Activated CD8-positive, alpha-beta memory T cell treated with anti-CD3 and anti-CD28 coated beads, Interleukin-2, amount 50 U/mL, for 24 hours (primary cell): ENCODE data around the gene SLC7A5.
"Not testable (repeated sequence)": the region's sequence is repeated elsewhere in the genome, so short reads cannot be mapped to it uniquely, and the experiment has no call there.

ENCODE experiments used
- DNase-seq: peaks from one replicate; pipeline ENCODE4 v3.0.0-alpha.2; 2020; ENCODE audit errors: extremely low read depth

SLC7A5 gene

GRCh38 chr16:87794485-87795078 lies 74.7 kb downstream of the SLC7A5 start:
- no peak for DNase-seq

- DNase-seq, result no peak
Observed at GRCh38 chr16:87792205-87792565, 77.1 kb downstream of the SLC7A5 start.

GRCh38 chr16:87791295-87792204 lies 77.8 kb downstream of the SLC7A5 start:
- no peak for DNase-seq

- no peak for DNase-seq
Observed at GRCh38 chr16:87790292-87791100, 78.8 kb downstream of the SLC7A5 start.

- no peak for DNase-seq
Observed at GRCh38 chr16:87789437-87790291, 79.6 kb downstream of the SLC7A5 start.

- not testable (repeated sequence) for DNase-seq
Observed at GRCh38 chr16:87788730-87789436, 80.4 kb downstream of the SLC7A5 start.

GRCh38 chr16:87787451-87788091 lies 81.7 kb downstream of the SLC7A5 start:
- not testable (repeated sequence) for DNase-seq

GRCh38 chr16:87784812-87785211 lies 84.5 kb downstream of the SLC7A5 start:
- DNase-seq, result no peak

GRCh38 chr16:87782033-87782432 lies 87.3 kb downstream of the SLC7A5 start:
- DNase-seq, result no peak

- no peak for DNase-seq
Observed at GRCh38 chr16:87780385-87780989, 88.8 kb downstream of the SLC7A5 start.
